Endothelial cell of umbilical vein (primary cell): Measurements from ENCODE around the gene SSC5D. TPM values are rescaled to one million over a fixed set of nuclear protein-coding genes. Genes with fewer than 3 reads are reported as not detected.

Source experiments
- BruUV-seq: library from RNA; stranded (reverse); fragments of 400-500 nt; replicated peaks from 2 replicates; lab custom pipeline; 2021; lab: Mats Ljungman, UMichigan
- CTCF ChIA-PET: fragments of 300-600, 350-600 bp; sonication (Branson Sonifier 250); formaldehyde crosslinking; loops from one replicate; lab custom pipeline; 2021; ENCODE audit warnings: antibody characterized with exemption, inconsistent platforms; lab: Charles Lee
- POLR2A ChIA-PET: fragments of 300-600, 350-600 bp; sonication (Branson Sonifier 250); formaldehyde crosslinking; loops from one replicate; lab custom pipeline; 2021; ENCODE audit warnings: antibody characterized with exemption, inconsistent platforms; lab: Charles Lee
- DNase-seq: peaks from one replicate; pipeline ENCODE4 v3.0.0-alpha.2; 2011; ENCODE audit warnings: low read depth, low spot score
- FAIRE-seq: peaks from 2 replicates; lab custom pipeline; 2011; peaks lifted over from hg19 to GRCh38; lab: Jason Lieb, UNC
- H2AFZ ChIP-seq: 2 replicates; pipeline ENCODE4 v1.6.0; 2012; ENCODE audit warnings: low read depth, low read length, control low read depth, inconsistent platforms
- H3K27ac ChIP-seq: 2 replicates; pipeline ENCODE4 v1.5.1; 2011; ENCODE audit warnings: low read depth, mild to moderate bottlenecking, control low read depth, low read length, moderate library complexity; ENCODE audit not compliant: insufficient read depth
- H3K27me3 ChIP-seq, 2 experiments: 2 replicates each; pipeline versions ENCODE4 v1.6.0 to v1.6.1; 2011; ENCODE audit warnings: low read length in 2 of 2, mixed read lengths in 1 of 2; ENCODE audit not compliant: control insufficient read depth in 2 of 2, insufficient read depth in 2 of 2
- H3K36me3 ChIP-seq, 2 experiments: 2 replicates in 1 of 2; 3 replicates in 1 of 2; pipeline ENCODE4 v1.5.1; 2011; ENCODE audit warnings: low read length in 2 of 2, mild to moderate bottlenecking in 1 of 2, moderate library complexity in 1 of 2; ENCODE audit not compliant: control insufficient read depth in 2 of 2, insufficient read depth in 2 of 2; ENCODE audit errors: extremely low read depth in 1 of 2
- H3K4me1 ChIP-seq: 3 replicates; pipeline ENCODE4 v1.5.1; 2011; ENCODE audit warnings: mild to moderate bottlenecking, low read length; ENCODE audit not compliant: control insufficient read depth, insufficient read depth; ENCODE audit errors: extremely low read depth
- H3K4me2 ChIP-seq: 2 replicates; pipeline ENCODE4 v1.6.1; 2011; ENCODE audit warnings: low read length, control low read depth, mixed read lengths; ENCODE audit not compliant: insufficient read depth
- H3K4me3 ChIP-seq, 3 experiments: fragments of 200-600 bp in 1 of 3; sonication (generic), shearing (Covaris generic) in 1 of 3; replicated peaks in 1 of 3; 2 replicates each; pipeline ENCODE4 v1.5.1; 2011 to 2016; ENCODE audit warnings: control low read depth in 3 of 3, low read length in 3 of 3, mild to moderate bottlenecking in 2 of 3, inconsistent platforms in 1 of 3, low read depth in 1 of 3, moderate library complexity in 1 of 3; ENCODE audit not compliant: insufficient read depth in 1 of 3
- H3K79me2 ChIP-seq: 2 replicates; pipeline ENCODE4 v1.6.0; 2012; ENCODE audit warnings: low read length, inconsistent platforms; ENCODE audit not compliant: control insufficient read depth, insufficient read depth
- H3K9ac ChIP-seq: replicated peaks from 2 replicates; pipeline ENCODE3; 2011; ENCODE audit warnings: low read length, control low read depth; ENCODE audit not compliant: insufficient read depth; ENCODE audit errors: extremely low read depth
- H3K9me1 ChIP-seq: replicated peaks from 3 replicates; pipeline ENCODE4 v1.6.0; 2011; ENCODE audit warnings: mild to moderate bottlenecking, low read length; ENCODE audit not compliant: control insufficient read depth, insufficient read depth; ENCODE audit errors: extremely low read depth
- H3K9me3 ChIP-seq: replicated peaks from 2 replicates; pipeline ENCODE4 v1.5.1; 2012; ENCODE audit warnings: low read length, inconsistent platforms; ENCODE audit not compliant: control insufficient read depth, insufficient read depth
- H4K20me1 ChIP-seq: replicated peaks from 2 replicates; pipeline ENCODE3; 2011; ENCODE audit warnings: mild to moderate bottlenecking, low read length; ENCODE audit not compliant: control insufficient read depth, insufficient read depth; ENCODE audit errors: extremely low read depth
- CTCF ChIP-seq, 2 donors: IDR thresholded peaks; 1 replicate in 1 of 2; 2 replicates in 1 of 2; pipeline ENCODE4 v1.5.1; 2011; ENCODE audit warnings: low read length in 2 of 2, mild to moderate bottlenecking in 2 of 2, moderate library complexity in 2 of 2, control low read depth in 1 of 2, inconsistent platforms in 1 of 2, low read depth in 1 of 2; ENCODE audit not compliant: insufficient read depth in 1 of 2; ENCODE audit errors: extremely low read depth in 1 of 2
- EZH2 ChIP-seq: IDR thresholded peaks from 2 replicates; pipeline ENCODE4 v1.6.1; 2012; ENCODE audit warnings: borderline replicate concordance, low read depth, mild to moderate bottlenecking, moderate library complexity, low read length, inconsistent platforms; ENCODE audit not compliant: severe bottlenecking
- FOS ChIP-seq: IDR thresholded peaks from 2 replicates; pipeline ENCODE4 v1.6.1; 2011; ENCODE audit warnings: mild to moderate bottlenecking, low read length, moderate library complexity, borderline replicate concordance; ENCODE audit not compliant: insufficient read depth
- GATA2 ChIP-seq: IDR thresholded peaks from 2 replicates; pipeline ENCODE4 v1.7.0; 2011; ENCODE audit warnings: low read depth, mild to moderate bottlenecking, moderate library complexity, mixed read lengths, low read length; ENCODE audit not compliant: insufficient read length, insufficient read depth
- JUN ChIP-seq: IDR thresholded peaks from 2 replicates; pipeline ENCODE4 v1.6.1; 2011; ENCODE audit warnings: borderline replicate concordance, low read depth; ENCODE audit not compliant: insufficient read length, insufficient read depth
- MAX ChIP-seq: IDR thresholded peaks from 2 replicates; pipeline ENCODE4 v1.6.1; 2011; ENCODE audit not compliant: insufficient read depth, insufficient read length
- MYC ChIP-seq: IDR thresholded peaks from one replicate; pipeline ENCODE4 v1.6.1; 2011; ENCODE audit warnings: mild to moderate bottlenecking, low read depth, low read length
- POLR2A ChIP-seq: IDR thresholded peaks from 2 replicates; pipeline ENCODE4 v1.6.1; 2012; ENCODE audit warnings: low read depth, mild to moderate bottlenecking, control low read depth, low read length
- POLR2AphosphoS5 ChIP-seq: IDR thresholded peaks from 2 replicates; pipeline ENCODE4 v1.6.1; 2012; ENCODE audit warnings: low read depth, mild to moderate bottlenecking, control low read depth, low read length, moderate library complexity; ENCODE audit not compliant: insufficient read depth
- dilution Hi-C: fragments of 300-500 bp; cut with MboI; formaldehyde crosslinking; loops from one replicate; pipeline ENCODE4 v1.15.0; 2019; ENCODE audit warnings: low sequenced_read_pairs; ENCODE audit not compliant: extremely low pct_ligation_motif_present
- intact Hi-C: fragments of 100-400 bp; cut with micrococcal nuclease; formaldehyde crosslinking; loops from one replicate; pipeline ENCODE4 v1.10.0; 2022
- polyA plus RNA-seq, 4 experiments: library from polyadenylated mRNA; depleted of rRNA in 3 of 4; stranded (reverse) in 3 of 4; unstranded in 1 of 4; fragments of >200 nt; gene quantifications; 2 replicates each; pipeline versions ENCODE4 v1.2.1 to v1.2.3, GENCODE V29; 2011 to 2012; ENCODE audit warnings: missing spikeins in 1 of 4
- total RNA-seq: library from RNA; stranded (reverse); gene quantifications from 2 replicates; pipeline ENCODE4 v1.2.3, GENCODE V29; 2021

Gene SSC5D
- total and polyA plus RNA-seq, 2 donors (not counting 3 experiments of a cell fraction or from before 2014, with no cell fraction given), result 0.47 to 1.3 TPM

- TF ChIP-seq POLR2A (no peak), MAX (no peak), EZH2 (no peak), POLR2AphosphoS5 (no peak), JUN (no peak), CTCF (IDR thresholded peaks at IDR 0.05; ENCODE audit: extremely low read depth in 1 of 2, insufficient read depth in 1 of 2, low read depth in 1 of 2, low read length in 2 of 2) (no peak), MYC (no peak), FOS (no peak), GATA2 (no peak)
- no peak overlapping the region for H3K27ac ChIP-seq
- H3K36me3 ChIP-seq, result no peaks in the 10 kb centered on the region
- H3K4me2 ChIP-seq, result no peak overlapping the region
- no peaks in the 10 kb centered on the region for H3K79me2 ChIP-seq
- dilution Hi-C loops (no loop called here), intact Hi-C loops (no loop called here)
- no peaks in the 10 kb centered on the region for H3K9me3 ChIP-seq
- no TSS peak for BruUV-seq
- no peak overlapping the region for H2AFZ ChIP-seq
- no peak overlapping the region for H3K4me3 ChIP-seq
- H3K4me1 ChIP-seq, result no peaks in the 10 kb centered on the region
- no peaks in the 10 kb centered on the region for H3K27me3 ChIP-seq
- no peaks in the 10 kb centered on the region for H3K9me1 ChIP-seq
- CTCF ChIA-PET, result interaction anchor here (0.7 to 1.6 kb wide), 5 partner anchors 8 to 107 kb away, joined by 3 to 6 read pairs (median 4); partner anchors contain the start of genes FIZ1 and ZNF865
- POLR2A ChIA-PET, result no interaction called here
- H3K9ac ChIP-seq, result no peak overlapping the region
- no peaks in the 10 kb centered on the region for H4K20me1 ChIP-seq
- DNase-seq (no peak), FAIRE-seq (no peak)
These were observed 37.3 kb downstream of the SSC5D start for GRCh38 chr19:55525289-55526101.
